Fibroblast of skin of left biceps (primary cell): ENCODE measurements around the gene BMP6.

Experiments
- DNase-seq, 2 experiments: peaks; one replicate each; pipeline ENCODE4 v3.0.0-alpha.2; 2013; ENCODE audit warnings: low read depth in 2 of 2

BMP6 gene

DNA sequence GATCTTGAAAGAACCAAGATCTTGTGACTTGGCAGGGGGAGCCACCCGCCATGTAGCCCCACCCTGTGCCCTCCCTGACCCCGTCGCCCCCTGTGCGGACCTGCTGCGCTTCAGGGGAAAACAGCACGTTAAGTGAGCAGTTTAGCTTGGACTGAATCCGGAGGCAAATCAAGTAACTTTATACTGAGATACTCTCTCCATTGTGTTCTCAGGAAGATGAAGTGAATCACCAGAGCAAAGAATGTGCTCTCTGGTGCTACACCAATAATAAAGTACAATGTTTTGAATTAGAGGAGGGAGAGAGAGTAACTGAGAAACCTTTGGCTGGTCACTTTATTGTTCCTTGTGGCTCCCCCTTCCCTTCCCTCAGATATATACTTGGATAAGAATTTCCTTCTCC is 101.2 kb downstream of the BMP6 start:
- DNase-seq, result no peak

DNA sequence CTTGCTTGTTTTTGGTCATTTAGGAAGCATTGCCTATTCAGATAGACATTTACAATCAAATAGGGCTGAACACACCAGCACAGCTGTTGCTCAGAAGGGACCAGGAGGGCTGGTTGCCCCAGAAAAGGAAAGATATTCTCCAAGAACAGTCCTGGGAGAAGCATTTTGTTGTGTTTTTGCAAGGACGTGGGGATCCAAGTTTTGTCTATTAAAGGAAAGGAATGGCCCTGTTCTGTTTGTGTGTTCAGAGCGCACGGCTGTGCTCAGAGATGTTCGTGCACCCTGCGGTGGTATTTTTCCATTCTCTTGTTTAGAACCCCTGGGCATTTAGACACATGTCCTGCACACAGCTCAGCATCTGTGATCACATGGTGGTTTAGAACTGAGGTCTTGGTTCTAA is 102.2 kb downstream of the BMP6 start:
- no peak for DNase-seq

DNA sequence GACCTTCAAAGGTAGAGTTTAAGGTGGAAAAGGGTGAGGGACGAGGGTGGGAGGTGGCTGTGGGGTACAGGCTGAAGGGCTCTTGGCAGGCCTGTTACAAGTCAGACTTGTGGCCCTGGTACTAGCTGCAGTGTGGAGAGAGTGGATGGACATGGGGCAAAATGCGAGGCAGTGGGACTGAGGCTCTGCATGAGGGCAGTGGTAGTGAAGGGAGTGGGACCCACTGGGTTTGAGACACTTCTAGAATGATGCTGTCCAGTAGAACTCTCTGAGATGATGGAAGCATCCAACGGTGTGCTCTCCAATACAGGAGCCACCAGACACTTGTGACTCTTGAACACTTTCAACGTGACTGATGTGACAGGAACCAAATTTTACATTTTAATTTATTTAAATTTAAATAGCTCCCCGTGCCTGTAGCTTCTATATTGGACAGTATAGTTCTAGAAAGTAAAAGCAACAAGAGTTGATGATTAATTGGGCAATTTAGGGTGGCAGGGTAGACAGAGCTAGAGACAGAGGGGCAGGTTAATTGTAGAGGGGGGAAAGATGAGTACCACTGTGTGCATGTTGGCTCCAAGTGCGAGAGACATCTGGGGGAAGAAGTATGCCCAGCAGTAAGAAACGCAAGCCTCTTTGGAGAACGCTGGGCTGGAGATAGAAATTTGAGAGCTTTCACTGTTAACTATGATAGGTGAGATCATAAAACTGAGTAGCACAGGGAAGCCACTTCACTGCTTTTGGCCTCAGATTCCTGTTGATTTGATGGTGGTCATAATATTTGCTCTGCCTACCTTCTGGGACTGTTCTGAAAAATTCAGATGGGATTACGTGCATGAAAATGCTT is 107.2 kb downstream of the BMP6 start:
- DNase-seq, result no peak

DNA sequence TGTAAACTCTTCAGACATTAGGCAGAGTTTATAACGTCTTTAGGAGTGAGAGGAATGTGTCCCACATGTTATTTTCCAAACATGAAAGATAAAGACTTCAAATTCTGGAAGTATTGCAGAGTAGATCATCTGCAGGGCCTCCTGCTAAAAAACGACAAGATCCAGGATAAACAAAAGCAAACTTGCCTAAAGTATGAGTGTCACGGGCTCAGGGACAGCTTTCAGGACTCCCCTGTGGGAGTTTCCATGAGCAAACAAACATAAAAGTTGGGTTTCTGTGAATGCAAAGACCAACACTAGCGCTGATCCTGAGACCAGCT is 107.8 kb downstream of the BMP6 start:
- DNase-seq, result no peak

DNA sequence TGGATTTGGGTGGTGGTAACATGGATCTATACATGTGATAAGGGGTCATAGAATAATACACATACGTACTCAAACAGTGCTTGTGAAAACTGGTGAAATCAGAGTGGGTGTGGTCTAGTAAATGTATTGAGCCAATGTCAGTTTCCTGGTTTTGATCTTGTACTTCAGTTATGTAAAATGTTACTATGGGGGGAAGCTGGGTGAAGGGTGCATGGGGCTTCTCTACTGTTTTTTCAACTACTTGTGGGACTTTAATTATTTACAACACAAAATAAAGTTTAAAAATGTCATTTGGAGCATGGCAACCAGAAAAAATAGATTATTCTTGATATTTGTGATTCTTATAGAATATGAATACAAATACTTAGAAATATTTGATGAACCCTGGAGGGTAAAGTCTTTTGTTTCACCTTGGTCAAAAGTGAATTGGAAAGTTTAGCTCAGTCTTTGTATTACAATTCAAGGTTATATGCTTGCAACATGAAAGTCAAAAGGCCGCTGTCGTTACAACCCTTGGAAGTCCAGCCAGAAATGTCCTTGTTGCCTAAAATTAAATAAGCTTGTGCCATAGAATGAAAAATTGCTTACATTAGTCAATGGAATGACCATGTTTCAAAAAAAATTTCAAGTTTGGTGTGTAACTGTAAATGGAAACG is 110.6 kb downstream of the BMP6 start:
- DNase-seq, result no peak

DNA sequence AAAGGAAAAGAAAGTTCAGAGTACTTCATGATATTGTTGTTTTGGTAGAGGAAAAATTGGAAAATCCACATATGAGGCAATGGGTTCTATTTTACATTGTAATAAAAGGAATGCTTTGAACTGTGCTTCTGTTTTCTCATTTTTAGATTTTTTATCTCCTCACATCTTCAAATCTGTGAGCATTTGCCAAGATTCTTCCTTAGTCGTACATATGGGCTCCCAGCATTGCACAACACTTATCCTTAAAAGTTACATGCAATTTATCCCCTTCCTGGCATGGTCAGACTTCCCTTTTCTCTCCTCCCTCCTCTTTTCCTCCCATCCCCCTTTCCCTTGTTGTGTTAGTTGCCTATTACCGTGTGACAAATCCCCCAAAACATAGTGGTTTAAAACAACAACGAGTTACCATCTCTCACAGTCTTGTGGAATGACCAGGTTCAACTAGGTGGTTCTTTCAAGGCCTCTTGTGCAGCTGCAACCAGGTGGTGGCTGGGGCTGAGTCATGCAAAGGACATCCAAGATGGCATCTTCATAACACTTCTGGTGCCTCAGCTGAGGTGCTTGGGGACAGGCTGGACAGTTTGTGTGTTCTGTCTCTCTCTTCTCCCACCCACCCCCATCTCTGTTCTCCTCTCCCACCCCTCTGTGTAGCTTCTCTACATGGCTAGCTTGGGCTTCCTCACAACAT is 116.0 kb downstream of the BMP6 start:
- DNase-seq, result peak in 1 of 2 experiments; percentile 43

DNA sequence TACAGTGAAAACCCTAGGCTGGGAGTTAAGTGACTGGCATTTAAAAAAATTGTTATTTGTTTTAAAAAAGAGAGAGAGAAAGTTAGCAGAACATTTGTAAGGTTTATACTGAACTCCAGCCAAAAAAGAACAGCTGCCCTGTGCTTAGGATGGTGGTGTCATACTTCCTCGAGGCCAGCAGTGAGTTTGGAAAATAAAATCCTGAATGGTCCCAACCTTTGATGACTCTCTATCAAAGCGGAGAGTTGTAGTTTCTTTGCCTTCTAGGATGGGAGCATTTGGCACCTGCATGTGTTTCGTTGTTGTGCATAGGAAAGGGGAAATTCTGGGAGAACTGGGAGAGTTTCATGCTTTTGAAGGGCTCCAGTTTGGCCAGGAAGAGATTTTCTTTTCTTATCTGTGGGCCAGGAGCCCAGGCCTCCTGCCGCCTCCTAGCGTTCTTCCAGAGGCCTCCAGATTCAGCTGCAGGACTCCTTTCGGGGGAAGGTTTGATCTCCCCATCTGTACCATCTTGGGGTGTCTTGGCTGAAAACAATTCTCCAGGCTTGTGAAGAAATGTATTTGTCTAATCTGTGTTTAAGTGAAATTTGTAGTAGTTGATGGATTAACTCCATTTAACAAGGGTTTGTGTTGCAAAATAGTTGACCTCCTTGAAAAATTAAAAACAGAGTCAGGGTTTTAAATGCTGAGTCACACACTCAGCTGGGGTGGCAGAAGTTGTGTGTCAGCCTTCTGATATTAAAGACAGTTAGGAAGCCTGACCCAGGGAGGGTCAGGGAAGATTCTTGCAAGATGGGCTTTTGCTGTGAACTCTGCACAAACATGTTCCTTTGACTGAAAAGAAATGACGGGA is 121.3 kb downstream of the BMP6 start:
- peak in 1 of 2 experiments; percentile 14 for DNase-seq

DNA sequence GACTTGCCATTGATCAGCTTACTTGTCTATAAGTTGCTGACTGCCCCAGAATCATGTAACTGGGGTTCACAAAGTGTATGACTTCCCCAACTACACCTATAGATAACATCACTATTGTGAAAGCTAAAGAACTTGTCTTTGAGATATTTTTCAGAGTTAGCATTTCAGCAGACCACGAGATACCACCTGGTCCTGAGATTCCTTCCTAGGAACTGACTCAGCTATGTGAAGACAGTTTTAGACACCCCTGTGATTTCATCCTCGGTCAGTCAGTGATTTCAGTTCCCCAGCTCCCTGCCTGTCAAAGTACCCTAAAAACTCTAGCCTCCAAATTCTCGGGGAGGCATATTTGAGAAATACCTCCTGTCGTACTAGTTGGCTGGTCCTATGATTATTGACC is 122.3 kb downstream of the BMP6 start:
- DNase-seq, result no peak

DNA sequence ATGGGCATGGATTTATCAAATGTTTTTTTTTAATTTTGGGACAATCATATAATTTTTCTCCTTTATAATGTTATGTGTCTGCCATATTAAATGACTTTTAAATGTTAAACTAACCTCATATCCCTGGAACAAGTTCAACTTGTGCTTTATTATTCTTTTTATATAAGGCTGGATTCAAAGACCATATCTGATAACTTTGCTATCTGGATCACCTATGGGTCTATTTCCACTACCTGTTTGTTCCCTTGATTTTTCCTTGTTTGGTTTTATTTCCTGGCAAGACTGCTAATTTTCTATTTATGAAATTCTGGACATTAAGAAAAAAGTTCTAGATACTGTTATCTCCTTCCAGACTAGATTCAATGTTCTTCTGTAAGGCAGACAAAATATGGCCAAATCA is 125.9 kb downstream of the BMP6 start:
- DNase-seq, result no peak

DNA sequence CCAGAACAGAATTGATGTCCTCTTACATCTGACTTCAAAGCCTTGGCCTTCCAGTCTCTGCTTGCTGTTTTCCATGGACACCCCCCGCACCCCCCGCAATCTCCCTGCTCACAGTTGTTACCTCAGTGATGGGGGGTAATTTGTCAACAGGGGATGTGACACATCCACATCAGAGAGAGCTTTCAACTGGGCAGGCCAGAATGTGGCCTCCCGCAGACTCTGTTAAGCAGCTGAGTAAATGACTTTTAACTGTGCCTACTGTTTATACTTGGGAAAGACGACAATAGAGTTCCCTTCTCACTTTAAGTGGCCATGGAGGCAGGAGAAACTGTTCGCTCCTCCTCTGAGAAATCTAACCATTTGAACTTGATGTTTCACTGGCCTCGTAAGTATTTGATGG is 133.7 kb downstream of the BMP6 start:
- no peak for DNase-seq

DNA sequence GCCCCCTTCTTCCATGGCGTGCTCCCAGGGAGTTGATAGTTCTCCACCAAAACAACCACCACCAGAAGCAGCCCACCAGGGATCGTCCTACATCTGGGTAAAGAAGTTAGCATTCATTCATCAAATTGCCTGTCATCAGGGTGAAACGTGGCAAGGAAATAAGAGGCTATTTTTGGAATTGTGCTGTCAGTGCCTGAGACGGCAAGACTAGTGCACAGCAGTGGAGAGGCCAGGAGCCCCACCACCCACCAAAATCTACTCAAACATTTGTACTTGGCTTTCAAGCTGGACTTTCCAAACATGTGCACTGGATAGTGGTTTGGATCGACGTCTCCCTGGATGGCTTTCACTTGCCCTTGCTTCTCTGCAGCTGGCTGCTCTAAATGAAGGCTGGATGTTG is 139.9 kb downstream of the BMP6 start:
- DNase-seq, result peak; percentile 43 to 46

DNA sequence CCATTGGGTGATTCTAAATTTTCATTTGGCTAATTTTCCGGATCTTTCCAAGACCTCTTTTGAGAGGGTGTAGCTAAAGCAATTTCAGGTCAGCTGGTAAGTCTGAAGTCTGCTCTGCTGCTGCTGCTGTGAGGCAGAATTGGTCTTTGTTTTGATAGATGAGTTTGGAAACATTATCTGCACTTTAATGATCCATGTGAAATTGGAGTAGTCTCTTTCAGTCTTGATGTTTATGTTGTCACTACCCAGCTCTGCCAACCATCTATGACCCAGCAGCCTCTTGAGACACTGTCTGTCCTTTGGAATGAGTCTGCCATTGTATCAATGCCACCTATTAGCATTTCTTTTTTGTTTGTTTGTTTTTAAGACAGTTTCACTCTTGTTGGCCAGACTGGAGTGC is 140.6 kb downstream of the BMP6 start:
- no peak for DNase-seq

DNA sequence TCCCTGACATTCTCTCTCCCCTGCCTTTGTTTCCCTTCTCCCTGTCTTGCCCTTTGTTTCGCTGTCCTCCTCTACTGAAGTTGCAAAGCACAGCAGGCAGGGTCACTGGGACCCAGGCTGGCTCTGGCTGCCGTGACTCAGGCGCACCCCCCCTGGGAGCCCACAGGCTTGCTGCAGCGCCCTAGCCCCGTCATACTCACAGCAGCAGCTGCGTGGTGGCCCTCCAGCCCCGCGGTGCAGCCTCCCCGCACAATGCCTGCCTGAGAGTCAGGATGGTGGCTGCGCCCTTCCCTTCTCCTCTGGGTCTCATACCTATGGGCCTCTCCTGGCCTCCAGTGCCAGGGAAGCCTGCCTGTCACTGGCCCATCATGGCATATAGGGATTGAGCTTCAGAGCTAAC is 143.0 kb downstream of the BMP6 start:
- no peak for DNase-seq

DNA sequence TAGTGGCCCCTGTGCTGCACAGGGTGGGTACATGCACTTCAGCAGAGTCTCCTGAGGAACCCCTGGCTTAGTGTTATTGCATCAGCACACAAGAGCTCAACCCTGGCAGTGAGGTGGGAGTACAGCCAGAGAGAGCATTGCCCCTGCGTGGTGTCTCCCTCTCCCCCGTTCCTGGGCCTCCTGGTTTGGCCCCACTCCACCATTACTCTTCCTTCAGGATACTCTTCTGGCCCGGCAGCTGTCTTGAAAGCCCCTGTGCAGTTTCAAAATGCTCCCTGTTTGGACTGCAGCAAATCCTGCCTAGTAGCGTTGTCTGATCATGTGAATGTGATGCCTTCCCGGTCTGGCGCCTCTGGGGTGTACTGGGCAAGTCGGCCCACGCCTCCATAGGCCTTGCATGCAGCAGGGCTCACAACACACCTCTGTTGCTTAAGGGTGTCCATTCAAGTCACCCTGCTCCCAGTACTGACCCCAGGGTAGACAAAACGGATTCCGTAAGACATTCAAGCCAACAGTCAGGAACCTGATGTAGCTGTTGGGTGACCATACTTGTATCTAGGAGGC is 152.6 kb downstream of the BMP6 start:
- no peak for DNase-seq

DNA sequence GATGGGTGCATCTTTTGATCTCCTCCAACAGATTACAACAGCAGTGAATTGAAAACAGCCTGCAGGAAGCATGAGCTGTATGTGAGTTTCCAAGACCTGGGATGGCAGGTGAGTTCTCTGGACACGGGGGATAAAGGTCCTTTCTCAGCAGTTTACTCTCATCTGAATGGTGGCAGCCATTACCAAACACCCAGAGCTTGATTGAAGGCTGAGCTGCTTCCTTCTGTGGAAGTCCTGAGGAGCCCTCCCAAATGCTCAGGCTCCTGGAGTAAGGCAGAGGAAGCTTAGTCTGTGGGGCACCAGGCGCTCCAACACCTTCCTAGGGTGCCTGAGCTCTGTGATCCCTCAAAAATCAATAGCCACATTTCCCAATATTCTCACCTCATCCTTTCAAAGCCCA is 153.1 kb downstream of the BMP6 start:
- DNase-seq, result no peak

DNA sequence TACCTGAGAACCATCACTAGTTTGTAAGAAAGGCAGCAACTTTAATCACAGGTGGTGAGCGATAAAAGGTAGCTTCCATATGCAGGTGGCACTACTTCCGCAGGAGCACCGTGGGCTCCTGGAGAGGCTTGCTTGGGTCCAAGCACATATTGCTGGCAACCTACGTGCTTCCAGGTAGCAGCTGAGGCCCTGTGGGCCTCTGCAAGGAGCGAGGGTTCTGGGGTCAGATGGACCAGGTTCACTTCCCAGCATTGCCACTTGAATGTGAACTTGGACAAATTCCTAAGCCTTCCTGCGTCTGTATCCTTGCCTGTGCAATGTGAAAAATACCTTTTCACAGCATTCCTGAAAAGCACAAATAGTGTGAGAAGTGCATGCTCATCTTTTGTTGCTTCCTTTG is 153.7 kb downstream of the BMP6 start:
- no peak for DNase-seq

DNA sequence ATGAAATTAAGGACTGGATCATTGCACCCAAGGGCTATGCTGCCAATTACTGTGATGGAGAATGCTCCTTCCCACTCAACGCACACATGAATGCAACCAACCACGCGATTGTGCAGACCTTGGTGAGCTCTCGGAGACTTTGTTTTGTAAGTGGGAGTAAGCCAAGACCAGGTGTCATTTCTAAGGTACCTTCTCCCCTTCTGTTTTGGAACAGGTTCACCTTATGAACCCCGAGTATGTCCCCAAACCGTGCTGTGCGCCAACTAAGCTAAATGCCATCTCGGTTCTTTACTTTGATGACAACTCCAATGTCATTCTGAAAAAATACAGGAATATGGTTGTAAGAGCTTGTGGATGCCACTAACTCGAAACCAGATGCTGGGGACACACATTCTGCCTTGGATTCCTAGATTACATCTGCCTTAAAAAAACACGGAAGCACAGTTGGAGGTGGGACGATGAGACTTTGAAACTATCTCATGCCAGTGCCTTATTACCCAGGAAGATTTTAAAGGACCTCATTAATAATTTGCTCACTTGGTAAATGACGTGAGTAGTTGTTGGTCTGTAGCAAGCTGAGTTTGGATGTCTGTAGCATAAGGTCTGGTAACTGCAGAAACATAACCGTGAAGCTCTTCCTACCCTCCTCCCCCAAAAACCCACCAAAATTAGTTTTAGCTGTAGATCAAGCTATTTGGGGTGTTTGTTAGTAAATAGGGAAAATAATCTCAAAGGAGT is 154.2 kb downstream of the BMP6 start:
- no peak for DNase-seq

DNA sequence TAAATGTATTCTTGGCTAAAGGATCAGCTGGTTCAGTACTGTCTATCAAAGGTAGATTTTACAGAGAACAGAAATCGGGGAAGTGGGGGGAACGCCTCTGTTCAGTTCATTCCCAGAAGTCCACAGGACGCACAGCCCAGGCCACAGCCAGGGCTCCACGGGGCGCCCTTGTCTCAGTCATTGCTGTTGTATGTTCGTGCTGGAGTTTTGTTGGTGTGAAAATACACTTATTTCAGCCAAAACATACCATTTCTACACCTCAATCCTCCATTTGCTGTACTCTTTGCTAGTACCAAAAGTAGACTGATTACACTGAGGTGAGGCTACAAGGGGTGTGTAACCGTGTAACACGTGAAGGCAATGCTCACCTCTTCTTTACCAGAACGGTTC is 154.8 kb downstream of the BMP6 start:
- DNase-seq, result no peak

DNA sequence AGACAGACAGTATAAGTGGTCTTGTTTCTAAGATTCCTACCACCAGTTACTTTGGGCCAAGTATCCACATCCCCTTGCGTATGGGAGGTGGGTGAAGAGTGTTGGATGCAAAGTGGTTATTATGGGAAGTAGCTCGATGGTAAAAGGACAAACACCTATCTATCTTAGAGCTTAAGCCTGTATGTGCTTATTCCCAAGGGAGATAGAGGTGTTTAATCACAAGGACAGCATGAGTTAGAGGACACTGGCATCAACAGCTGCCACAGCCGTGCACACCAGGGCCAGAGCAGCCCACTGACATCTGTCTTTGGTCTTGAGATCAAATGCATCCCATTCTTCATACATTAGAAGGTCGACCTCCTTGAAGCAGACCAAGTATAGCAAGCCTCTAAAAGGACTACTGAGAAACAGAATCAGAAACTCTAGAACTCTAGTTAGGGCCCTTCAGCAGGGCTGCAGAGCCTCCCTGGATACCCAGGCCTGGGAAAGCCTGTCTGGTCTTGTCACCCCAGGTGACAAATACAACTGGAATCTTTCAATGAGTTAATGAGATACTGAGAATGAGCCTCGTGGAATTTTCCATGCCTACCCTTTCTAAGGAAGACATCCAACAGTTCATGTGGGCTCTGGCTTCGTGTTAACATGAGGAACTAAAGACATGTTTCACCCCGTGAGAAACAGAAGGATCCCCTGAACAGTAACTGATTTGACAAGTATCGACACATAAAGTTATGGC is 156.0 kb downstream of the BMP6 start:
- no peak for DNase-seq

DNA sequence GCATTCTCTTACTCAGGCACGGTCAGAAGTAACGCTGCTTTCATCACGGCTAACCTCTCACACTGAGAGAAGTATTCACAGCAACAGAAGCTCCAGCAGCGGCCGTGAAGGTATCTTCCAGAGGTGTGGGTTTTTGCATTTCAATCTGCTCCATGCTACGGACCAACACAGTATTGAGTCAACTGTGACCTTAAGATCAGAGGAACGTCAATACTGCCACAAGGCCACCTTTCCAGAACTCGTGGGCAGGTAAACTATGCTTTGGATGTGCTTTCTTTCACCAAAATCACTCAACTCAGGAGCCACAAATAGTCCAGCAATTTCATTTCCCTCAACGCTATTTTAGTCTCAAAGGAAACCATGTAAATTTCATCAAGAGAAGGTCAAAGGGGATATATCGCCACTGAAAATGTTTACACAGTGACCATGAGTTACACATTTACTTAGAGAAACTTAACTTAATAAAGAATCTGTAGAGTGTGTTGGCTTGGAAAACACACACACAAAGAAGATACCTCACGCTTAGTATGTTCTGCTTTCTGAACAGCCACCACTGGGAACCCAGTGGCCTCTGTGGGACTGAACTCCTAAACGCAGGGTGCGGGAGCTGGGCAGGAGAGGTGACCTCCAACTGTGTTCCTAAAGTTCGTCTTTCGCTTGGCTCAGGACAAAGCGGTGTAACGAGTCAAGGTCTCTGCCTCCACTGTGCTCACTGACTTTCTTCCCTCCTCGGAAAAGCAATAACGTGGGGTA is 156.8 kb downstream of the BMP6 start:
- DNase-seq, result no peak
